GM19397 (cell line): Measurements from ENCODE around the gene SIDT2.
A peak's percentile ranks its signal among the peaks of the same experiment; 100 is the strongest.

Experiments used
- ATAC-seq: cut with Tn5 transposase; IDR thresholded peaks from one replicate; pipeline ENCODE4 v1.9.1; 2021; ENCODE audit warnings: mild to moderate bottlenecking, moderate library complexity; ENCODE audit not compliant: unreplicated experiment

Gene SIDT2

GRCh38 chr11:117220568-117220967 lies 42.0 kb downstream of the SIDT2 start:
- ATAC-seq, result no peak

DNA sequence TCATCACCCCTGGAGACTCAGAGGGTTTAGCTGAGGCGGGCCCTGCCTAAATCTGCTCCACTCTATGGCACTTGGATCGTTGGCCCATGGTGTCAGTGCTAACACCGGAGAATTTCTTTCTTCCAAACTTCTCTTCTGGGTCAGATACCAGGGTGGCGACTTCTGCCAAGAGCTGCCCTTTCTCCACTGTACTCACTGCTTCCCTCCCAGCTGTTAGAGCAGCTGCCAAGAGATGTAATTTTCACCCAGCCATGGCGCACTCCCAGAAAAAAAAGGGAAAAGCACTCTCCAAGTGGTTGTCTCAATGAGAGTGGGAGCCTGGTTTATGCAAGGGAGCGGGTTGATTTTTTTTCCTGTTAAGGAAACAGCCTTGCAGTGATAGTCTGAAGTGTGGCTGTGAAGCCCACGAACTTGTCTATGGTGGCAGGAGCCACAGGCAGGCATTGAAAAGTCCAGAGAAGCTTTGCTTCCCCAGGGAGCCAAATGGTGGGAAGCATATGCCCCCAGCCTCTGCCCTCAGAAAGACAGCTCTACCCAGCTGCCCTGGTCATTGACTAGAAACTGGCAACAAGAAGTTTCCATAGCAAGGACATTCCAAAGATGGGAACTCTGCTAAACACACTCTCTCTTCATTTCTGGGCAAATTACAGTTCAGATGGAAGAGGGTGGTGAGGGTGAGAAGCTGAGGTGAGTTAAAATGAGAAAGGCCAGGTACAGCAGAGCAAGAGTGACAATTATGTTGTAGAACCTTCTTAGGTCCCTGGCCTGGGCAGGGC lies 42.6 kb downstream of the SIDT2 start:
- ATAC-seq, result no peak

DNA sequence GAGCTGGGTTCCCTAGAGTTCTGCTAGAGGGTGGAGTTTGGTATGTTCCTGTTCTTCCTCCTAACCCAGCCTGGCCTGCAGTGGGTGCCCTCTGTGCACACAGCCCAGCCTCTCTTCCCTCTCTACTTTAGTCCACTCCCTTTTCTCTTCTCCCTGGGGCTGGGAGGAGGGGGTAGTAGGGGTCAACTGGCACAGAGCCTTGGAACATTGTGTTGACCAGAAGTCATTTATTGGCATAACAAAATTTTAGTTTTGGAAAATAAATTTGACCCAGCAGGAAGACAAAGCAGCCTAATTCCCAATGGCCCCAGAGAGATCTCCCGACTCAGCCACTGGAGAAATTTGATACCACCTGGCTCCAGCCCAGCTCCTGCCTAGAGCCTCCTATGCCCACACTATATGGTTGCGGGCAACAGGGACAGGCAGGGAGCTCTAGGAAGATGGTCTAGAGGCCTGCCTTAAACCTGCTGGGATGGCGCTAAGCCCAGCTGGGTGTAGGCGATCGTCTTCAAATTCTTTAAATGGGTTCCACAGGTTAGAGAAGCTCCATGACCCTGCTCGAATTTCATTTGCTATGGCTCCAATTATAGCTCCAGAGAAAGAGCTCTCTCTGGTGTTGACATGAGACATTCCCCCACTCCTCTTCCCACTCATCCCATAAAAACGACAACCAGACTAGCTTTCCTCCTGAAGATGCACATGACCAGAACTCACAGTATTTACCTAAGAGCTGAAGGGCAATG lies 43.4 kb downstream of the SIDT2 start:
- ATAC-seq, result no peak

DNA sequence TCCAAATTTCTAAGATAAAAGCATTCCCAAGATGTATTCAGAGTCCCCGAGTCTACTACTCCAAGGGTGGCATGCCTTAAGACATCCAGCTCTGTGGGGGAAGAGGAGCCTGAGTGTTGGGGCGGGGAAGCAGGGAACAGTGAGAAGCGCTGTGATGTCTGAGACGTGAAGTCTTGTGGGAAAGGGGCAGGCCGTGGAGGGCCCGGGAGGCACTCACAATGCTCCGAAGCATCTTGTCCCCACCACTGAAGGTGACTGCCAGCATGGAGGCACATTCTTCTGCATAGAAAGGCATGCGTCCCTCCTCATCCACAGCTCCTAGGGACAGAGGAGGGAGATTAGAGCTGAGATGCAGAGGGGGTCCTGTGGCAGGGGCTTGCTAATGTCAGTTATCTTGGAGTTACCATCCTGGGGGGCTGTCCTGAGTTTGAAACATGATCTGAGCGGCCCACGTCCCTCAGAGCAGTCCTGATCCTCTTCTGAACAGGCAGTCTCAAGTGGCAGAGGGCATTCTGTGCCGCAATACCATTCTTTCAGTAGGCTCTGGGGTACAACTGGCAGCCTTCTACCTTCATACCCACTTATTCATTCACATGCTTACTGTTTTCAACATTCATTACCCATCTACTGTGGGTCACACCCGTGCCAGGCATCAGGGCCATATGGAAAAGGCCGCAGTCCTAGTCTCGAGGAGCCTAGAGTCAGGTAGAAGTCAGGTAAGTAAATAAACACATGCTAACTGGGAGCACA lies 44.6 kb downstream of the SIDT2 start:
- no peak for ATAC-seq

GRCh38 chr11:117223741-117224689 lies 45.5 kb downstream of the SIDT2 start:
- ATAC-seq, result no peak

- ATAC-seq, result no peak
These were observed 47.1 kb downstream of the SIDT2 start for GRCh38 chr11:117225553-117226170.

DNA sequence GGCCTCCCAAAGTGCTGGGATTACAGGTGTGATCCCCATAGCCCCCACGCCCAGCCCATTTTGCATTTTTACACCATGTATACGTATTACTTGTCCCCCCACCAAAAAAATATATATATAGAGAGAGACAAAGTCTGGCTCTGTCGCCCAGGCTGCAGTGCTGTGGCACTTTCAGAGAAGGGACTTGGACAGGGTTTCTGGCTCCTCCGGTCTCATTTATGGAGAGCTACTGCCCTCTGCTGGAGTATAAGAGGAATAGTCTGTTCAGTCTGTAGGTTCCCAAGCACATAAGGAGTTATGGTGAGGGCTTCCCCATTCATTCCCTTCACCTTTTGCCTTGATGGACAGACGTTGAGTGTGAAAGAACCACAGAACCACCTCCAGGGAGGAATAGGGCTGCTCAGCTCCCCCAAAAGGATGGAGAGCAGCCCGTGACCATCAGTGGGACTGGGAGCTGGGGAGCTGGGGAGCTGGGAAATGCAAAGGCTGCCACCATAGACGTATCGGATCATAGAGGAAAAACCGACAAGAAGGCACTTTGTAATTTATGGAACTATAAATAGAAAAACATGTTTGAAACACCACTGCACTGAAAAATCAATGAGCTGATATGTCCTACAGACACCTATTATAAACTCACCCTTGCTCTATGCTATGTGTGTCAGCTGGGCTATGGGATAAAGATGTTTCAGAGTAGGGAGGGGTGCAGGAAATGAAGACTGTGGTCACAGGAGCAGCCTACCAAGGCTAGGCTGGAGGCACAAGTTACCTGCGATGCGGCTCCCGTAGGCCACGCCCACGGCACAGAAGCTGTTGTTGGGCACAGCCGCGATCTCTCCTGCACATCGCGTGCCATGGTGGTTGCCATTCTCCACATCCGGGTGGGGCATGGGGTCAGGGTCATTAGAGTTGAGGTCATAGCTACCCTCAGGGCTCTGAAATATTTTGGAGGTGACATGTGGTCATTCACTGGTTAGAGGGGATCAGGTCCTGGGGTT lies 48.1 kb downstream of the SIDT2 start:
- ATAC-seq, result no peak

DNA sequence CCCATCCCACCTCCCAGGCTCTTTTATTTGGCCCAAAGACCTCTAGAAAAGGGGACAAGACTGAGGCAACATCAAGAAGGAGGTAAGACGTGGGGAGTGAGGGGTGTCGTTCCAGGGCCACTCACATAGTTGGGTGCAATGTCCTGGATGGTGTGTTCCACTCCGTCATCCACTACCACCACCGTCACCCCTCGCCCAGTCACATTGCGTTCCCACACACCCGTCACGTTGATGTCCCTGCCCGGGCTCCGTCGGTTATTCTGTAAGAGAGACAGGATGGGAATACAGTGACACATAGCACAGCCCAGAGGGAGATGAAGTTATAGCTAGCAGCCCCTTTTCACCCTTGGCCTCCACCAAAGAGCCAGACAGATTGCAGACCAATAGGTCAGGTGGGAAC lies 49.5 kb downstream of the SIDT2 start:
- no peak for ATAC-seq

- ATAC-seq, result no peak
These were observed 50.9 kb downstream of the SIDT2 start for GRCh38 chr11:117229411-117229810.

GRCh38 chr11:117229931-117230285 lies 51.4 kb downstream of the SIDT2 start:
- ATAC-seq, result no peak

DNA sequence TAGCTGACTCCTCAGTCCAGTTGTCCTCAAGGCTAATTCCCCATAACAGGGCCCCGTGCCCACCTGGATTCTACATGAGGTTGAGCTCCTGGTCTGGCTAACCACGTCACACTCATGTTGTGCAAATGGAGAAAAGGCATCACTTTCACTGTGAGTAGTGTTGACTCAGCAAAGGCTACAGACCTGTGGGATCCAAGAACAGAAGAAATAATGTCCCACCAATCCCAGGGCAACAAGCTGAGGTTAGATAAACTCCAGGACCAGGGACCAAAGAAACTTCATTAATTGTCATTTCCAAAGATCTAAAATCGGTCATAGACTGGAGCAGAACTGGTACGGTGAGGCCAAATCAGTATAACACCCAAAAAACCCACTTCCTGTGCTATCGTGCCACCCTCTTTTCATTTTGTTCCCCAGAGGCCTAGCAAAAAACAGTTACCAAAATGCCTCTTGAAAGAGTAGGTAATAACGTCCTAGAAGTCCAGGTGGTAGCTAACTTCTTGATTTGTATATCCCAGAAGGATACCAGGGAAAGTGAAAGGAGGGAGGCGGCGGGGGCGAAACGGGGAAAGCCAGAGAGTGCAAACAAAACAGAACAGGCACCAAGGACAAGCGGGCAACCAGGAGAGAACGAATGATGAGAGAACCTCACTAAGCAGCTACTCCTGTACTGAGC lies 51.9 kb downstream of the SIDT2 start:
- no peak for ATAC-seq

- no peak for ATAC-seq
These were observed 52.7 kb downstream of the SIDT2 start for GRCh38 chr11:117230999-117231841.

GRCh38 chr11:117231842-117232091 lies 53.2 kb downstream of the SIDT2 start, which contains the start of gene PCSK7:
TSS of gene PCSK7 (minus strand) at chr11:117232073. CDS start at chr11:117229844, 2,229 bp downstream.
- ATAC-seq, result no peak

DNA sequence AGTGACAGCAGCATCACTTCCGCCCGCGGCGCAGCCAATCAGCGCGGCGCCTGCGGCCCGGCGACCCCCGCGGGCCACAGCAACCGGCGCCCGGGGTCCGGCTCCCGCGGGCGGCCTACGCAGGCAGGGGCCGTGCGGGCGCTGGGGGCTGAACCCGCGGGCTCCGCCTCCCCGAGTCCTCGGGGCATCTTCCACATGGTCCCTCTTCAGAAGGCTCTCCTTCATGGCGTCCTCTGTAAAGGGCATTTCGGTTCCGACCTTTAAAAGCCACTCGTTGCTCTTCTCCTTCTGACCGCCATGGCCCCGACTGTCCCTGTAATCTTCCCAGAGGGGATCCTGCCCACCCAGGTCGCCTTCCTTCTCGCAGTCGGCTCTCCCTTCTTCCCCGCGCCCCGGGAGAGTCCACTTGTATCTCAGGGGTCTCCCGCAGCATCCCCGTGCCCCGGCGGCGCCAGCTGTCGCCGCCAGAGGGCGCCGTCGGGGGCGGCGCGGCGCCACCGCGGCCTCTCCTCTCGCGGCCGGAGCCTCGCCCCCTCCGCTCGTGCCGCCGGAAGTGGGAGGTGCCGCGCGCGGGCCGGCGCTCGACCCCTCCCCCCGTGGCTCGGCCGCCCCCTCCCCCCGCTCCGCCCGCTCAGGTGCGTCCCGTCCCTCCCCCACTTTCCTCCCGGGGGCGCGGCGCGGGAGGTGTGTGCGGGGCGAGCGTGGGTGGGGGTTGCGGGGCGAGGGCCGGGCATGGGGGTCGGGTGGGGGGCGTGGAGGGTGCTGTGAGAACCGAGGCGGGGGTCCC lies 53.7 kb downstream of the SIDT2 start, which contains the start of gene RNF214:
Gene RNF214, plus strand, starts transcription at position 580 of the 787 bp plus-strand sequence. CDS start 1,602 bp downstream, outside the sequence.
- ATAC-seq, result peak; percentile 81

- no peak for ATAC-seq
These were observed 54.4 kb downstream of the SIDT2 start for GRCh38 chr11:117232911-117233409.

DNA sequence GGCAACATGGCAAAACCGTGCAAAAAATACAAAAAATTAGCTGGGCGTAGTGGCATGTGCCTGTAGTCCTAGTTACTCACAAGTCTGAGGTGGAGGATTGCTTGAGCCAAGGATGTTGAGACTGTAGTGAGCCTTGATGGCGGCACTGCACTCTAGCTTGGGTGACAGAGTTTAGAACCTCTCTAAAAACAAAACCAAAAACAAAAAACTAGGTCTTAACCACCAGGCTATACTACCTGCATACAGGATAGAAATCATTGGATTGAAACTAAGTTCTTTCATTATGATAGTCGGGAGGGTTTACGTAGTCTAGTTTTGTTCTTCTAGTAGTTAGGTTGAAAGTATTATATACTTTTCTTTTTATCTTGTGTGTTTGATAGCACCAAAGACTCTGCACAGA lies 59.7 kb downstream of the SIDT2 start:
- no peak for ATAC-seq

- ATAC-seq, result no peak
These were observed 60.8 kb downstream of the SIDT2 start for GRCh38 chr11:117239295-117239694.
